Measurements from ENCODE around the gene CRYGD. TPM values are rescaled to one million over a fixed set of nuclear protein-coding genes. Genes with fewer than 3 reads are reported as not detected.

CRYGD gene
- total RNA-seq, 2 experiments from 2014 or later: not detected

- ChIA-PET POLR2A (no interaction called here), CTCF (interaction anchor here (1.4 kb wide), 1 partner anchor 39 kb away, joined by 3 read pairs; no protein-coding TSS in a partner anchor)
- H3K4me3 Mint-ChIP-seq: no peak overlapping the region
- peaks cover 12% of the 10 kb centered on the region for H3K4me1 Mint-ChIP-seq (ENCODE audit: low read depth)
- ATAC-seq (ENCODE audit: poor library complexity) (no peak), DNase-seq (no peak)
- peaks cover 7% of the 10 kb centered on the region for H3K4me1 ChIP-seq (ENCODE audit: insufficient read depth, low read length)
- H3K27me3 Mint-ChIP-seq: no peaks in the 10 kb centered on the region
- no peaks in the 10 kb centered on the region for H3K27me3 ChIP-seq (ENCODE audit: control insufficient read depth in 1 of 2, insufficient read depth in 2 of 2, low read length in 2 of 2)
- H3K4me3 ChIP-seq (ENCODE audit: low read length): no peak overlapping the region
- intact Hi-C loops (cut with DNase I, micrococcal nuclease): no loop called here
- no peaks in the 10 kb centered on the region for H3K9me3 Mint-ChIP-seq
- H3K36me3 Mint-ChIP-seq (ENCODE audit: low read depth): no peaks in the 10 kb centered on the region
- no peak overlapping the region for H3K27ac Mint-ChIP-seq
- H3K9me3 ChIP-seq (ENCODE audit: control insufficient read depth in 1 of 2, insufficient read depth in 1 of 2, low read length in 2 of 2): peaks cover 0 to 6% of the 10 kb centered on the region in 2 experiments
- H3K27ac ChIP-seq (ENCODE audit: low read depth in 1 of 2, low read length in 2 of 2): no peak overlapping the region
- TF ChIP-seq, protein P1, sequence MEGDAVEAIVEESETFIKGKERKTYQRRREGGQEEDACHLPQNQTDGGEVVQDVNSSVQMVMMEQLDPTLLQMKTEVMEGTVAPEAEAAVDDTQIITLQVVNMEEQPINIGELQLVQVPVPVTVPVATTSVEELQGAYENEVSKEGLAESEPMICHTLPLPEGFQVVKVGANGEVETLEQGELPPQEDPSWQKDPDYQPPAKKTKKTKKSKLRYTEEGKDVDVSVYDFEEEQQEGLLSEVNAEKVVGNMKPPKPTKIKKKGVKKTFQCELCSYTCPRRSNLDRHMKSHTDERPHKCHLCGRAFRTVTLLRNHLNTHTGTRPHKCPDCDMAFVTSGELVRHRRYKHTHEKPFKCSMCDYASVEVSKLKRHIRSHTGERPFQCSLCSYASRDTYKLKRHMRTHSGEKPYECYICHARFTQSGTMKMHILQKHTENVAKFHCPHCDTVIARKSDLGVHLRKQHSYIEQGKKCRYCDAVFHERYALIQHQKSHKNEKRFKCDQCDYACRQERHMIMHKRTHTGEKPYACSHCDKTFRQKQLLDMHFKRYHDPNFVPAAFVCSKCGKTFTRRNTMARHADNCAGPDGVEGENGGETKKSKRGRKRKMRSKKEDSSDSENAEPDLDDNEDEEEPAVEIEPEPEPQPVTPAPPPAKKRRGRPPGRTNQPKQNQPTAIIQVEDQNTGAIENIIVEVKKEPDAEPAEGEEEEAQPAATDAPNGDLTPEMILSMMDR (IDR thresholded peaks at IDR 0.05): no peak
- H3K36me3 ChIP-seq (ENCODE audit: insufficient read depth, low read length): no peaks in the 10 kb centered on the region
These were observed 12.4 kb upstream of the CRYGD start for GRCh38 chr2:208136716-208137094.

GRCh38 chr2:208135794-208136715 lies 11.7 kb upstream of the CRYGD start:
- no peaks in the 10 kb centered on the region for H3K9me3 Mint-ChIP-seq
- peaks cover 12% of the 10 kb centered on the region for H3K4me1 Mint-ChIP-seq (ENCODE audit: low read depth)
- POLR2A ChIA-PET: no interaction called here
- CTCF ChIA-PET: interaction anchor here (0.5 to 1.4 kb wide), 2 partner anchors 40 to 1355 kb away, joined by 3 to 4 read pairs; no protein-coding TSS in a partner anchor
- H3K4me1 ChIP-seq (ENCODE audit: insufficient read depth, low read length): peaks cover 7% of the 10 kb centered on the region
- TF ChIP-seq, protein P1 (IDR thresholded peaks at IDR 0.05): no peak
- no peak overlapping the region for H3K27ac ChIP-seq (ENCODE audit: low read depth in 1 of 2, low read length in 2 of 2)
- H3K9me3 ChIP-seq (ENCODE audit: control insufficient read depth in 1 of 2, insufficient read depth in 1 of 2, low read length in 2 of 2): peaks cover 0 to 6% of the 10 kb centered on the region in 2 experiments
- H3K4me3 Mint-ChIP-seq: no peak overlapping the region
- no peaks in the 10 kb centered on the region for H3K27me3 Mint-ChIP-seq
- H3K27me3 ChIP-seq (ENCODE audit: control insufficient read depth in 1 of 2, insufficient read depth in 2 of 2, low read length in 2 of 2): no peaks in the 10 kb centered on the region
- intact Hi-C loops (cut with DNase I, micrococcal nuclease): no loop called here
- H3K4me3 ChIP-seq (ENCODE audit: low read length): no peak overlapping the region
- DNase-seq (no peak), ATAC-seq (ENCODE audit: poor library complexity) (no peak)
- no peak overlapping the region for H3K27ac Mint-ChIP-seq
- no peaks in the 10 kb centered on the region for H3K36me3 ChIP-seq (ENCODE audit: insufficient read depth, low read length)
- H3K36me3 Mint-ChIP-seq (ENCODE audit: low read depth): no peaks in the 10 kb centered on the region

GRCh38 chr2:208134928-208135586 lies 10.7 kb upstream of the CRYGD start:
- intact Hi-C loops (cut with DNase I, micrococcal nuclease): no loop called here
- Histone ChIP-seq H3K27ac (ENCODE audit: low read depth in 1 of 2, low read length in 2 of 2) (no peak overlapping the region), H3K4me1 (ENCODE audit: insufficient read depth, low read length) (peaks cover 7% of the 10 kb centered on the region), H3K9me3 (ENCODE audit: control insufficient read depth in 1 of 2, insufficient read depth in 1 of 2, low read length in 2 of 2) (peaks cover 0 to 6% of the 10 kb centered on the region in 2 experiments), H3K27me3 (ENCODE audit: control insufficient read depth in 1 of 2, insufficient read depth in 2 of 2, low read length in 2 of 2) (no peaks in the 10 kb centered on the region), H3K36me3 (ENCODE audit: insufficient read depth, low read length) (no peaks in the 10 kb centered on the region), H3K4me3 (ENCODE audit: low read length) (no peak overlapping the region)
- ATAC-seq (ENCODE audit: poor library complexity): no peak
- TF ChIP-seq, protein P1 (IDR thresholded peaks at IDR 0.05): no peak
- ChIA-PET POLR2A (no interaction called here), CTCF (interaction anchor here (0.5 kb wide), 1 partner anchor 1354 kb away, joined by 4 read pairs; no protein-coding TSS in a partner anchor)
- no peak overlapping the region for H3K4me3 Mint-ChIP-seq
- DNase-seq: no peak
- H3K4me1 Mint-ChIP-seq (ENCODE audit: low read depth): peaks cover 12% of the 10 kb centered on the region
- H3K36me3 Mint-ChIP-seq (ENCODE audit: low read depth): no peaks in the 10 kb centered on the region
- no peak overlapping the region for H3K27ac Mint-ChIP-seq
- no peaks in the 10 kb centered on the region for H3K9me3 Mint-ChIP-seq
- no peaks in the 10 kb centered on the region for H3K27me3 Mint-ChIP-seq
